Breast epithelium (tissue), 3 donors: ENCODE results near the gene DMD.

ENCODE experiments used
- POLR2A ChIP-seq: fragments of 450-650 bp; IDR thresholded peaks from one replicate; pipeline ENCODE4 v1.6.1; 2016; ENCODE audit warnings: antibody characterized with exemption, mild to moderate bottlenecking, moderate library complexity
- POLR2AphosphoS5 ChIP-seq, 3 donors: sonication (generic); formaldehyde crosslinking; IDR thresholded peaks; one replicate each; pipeline ENCODE4 v1.6.1; 2017; ENCODE audit warnings: antibody characterized with exemption in 3 of 3
- TF ChIP-seq, protein P1 (sequence below), 3 donors: fragments of 450-650 bp; IDR thresholded peaks; one replicate each; pipeline ENCODE4 v1.5.1; 2016 to 2017; ENCODE audit warnings: antibody characterized with exemption in 3 of 3, mild to moderate bottlenecking in 3 of 3, moderate library complexity in 3 of 3

DNA sequence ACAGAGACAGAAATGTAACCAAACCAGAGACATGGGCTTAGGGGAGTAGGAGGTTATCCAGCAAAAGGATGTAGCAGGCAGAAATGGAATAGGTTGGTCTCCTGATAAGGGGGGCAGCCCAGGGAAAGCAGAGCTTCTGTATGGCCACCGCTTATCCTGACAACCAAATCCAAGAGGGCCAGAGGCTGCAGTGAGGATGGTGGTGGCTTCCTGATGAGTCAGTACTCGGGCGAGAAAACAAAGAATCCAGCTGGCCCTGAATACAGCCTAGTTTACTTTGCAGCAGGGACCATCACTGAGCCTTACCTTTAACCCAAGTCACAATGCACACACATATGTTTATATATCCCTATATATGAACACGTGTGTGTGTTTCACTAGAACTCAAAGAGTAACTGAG is 2009.8 kb downstream of the DMD start:
- no peak for TF ChIP-seq POLR2A
- TF ChIP-seq, protein P1, sequence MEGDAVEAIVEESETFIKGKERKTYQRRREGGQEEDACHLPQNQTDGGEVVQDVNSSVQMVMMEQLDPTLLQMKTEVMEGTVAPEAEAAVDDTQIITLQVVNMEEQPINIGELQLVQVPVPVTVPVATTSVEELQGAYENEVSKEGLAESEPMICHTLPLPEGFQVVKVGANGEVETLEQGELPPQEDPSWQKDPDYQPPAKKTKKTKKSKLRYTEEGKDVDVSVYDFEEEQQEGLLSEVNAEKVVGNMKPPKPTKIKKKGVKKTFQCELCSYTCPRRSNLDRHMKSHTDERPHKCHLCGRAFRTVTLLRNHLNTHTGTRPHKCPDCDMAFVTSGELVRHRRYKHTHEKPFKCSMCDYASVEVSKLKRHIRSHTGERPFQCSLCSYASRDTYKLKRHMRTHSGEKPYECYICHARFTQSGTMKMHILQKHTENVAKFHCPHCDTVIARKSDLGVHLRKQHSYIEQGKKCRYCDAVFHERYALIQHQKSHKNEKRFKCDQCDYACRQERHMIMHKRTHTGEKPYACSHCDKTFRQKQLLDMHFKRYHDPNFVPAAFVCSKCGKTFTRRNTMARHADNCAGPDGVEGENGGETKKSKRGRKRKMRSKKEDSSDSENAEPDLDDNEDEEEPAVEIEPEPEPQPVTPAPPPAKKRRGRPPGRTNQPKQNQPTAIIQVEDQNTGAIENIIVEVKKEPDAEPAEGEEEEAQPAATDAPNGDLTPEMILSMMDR (IDR thresholded peaks at IDR 0.05), result no peak
- TF ChIP-seq POLR2AphosphoS5 (IDR thresholded peaks at IDR 0.05), result no peak
